NCI-H524 treated with DMSO at 0.1 percent for 48 hours (cell line): Measurements from ENCODE around the gene POLA1.

Experiments
- DNase-seq: peaks from one replicate; lab custom pipeline; 2025; lab: John Stamatoyannopoulos, UW

The POLA1 gene

GRCh38 chrX:25028726-25029125, 335.0 kb downstream of the POLA1 start:
- no peak for DNase-seq

GRCh38 chrX:25029288-25029825, 335.6 kb downstream of the POLA1 start:
- DNase-seq: no peak

GRCh38 chrX:25034889-25035288, 341.2 kb downstream of the POLA1 start:
- no peak for DNase-seq

GRCh38 chrX:25039036-25039435, 345.3 kb downstream of the POLA1 start:
- DNase-seq: no peak

- DNase-seq: no peak
Measured at GRCh38 chrX:25043192-25043591, 349.5 kb downstream of the POLA1 start.
